HG02884 (cell line): ENCODE data around the gene SPAG4.

Experiments used
- ATAC-seq: cut with Tn5 transposase; IDR thresholded peaks from one replicate; pipeline ENCODE4 v1.9.1; 2021; ENCODE audit warnings: mild to moderate bottlenecking, moderate library complexity; ENCODE audit not compliant: unreplicated experiment

SPAG4 gene

GRCh38 chr20:35652641-35653429 lies 37.2 kb downstream of the SPAG4 start:
- ATAC-seq, result no peak

GRCh38 chr20:35653430-35653734 lies 37.8 kb downstream of the SPAG4 start:
- no peak for ATAC-seq

GRCh38 chr20:35653893-35654292 lies 38.3 kb downstream of the SPAG4 start:
- ATAC-seq, result no peak

- ATAC-seq, result no peak
Observed at GRCh38 chr20:35654415-35654814, 38.8 kb downstream of the SPAG4 start.

- ATAC-seq, result no peak
Observed at GRCh38 chr20:35657271-35657670, 41.6 kb downstream of the SPAG4 start.

- no peak for ATAC-seq
Observed at GRCh38 chr20:35660122-35660937, 44.7 kb downstream of the SPAG4 start.

GRCh38 chr20:35661053-35661452 lies 45.4 kb downstream of the SPAG4 start:
- no peak for ATAC-seq

GRCh38 chr20:35661908-35662307 lies 46.3 kb downstream of the SPAG4 start:
- ATAC-seq, result no peak

- no peak for ATAC-seq
Observed at GRCh38 chr20:35662551-35662950, 46.9 kb downstream of the SPAG4 start.

- ATAC-seq, result peak; percentile 26
Observed at GRCh38 chr20:35663516-35664465, 48.2 kb downstream of the SPAG4 start.

- peak; percentile 65 for ATAC-seq
Observed at GRCh38 chr20:35664466-35665206, 49.0 kb downstream of the SPAG4 start, which contains the start of the genes CPNE1 and RBM12. Gene CPNE1 (minus strand): TSS chr20:35664900. CDS start chr20:35632923, 31,977 bp downstream. Gene RBM12 (minus strand): TSS chr20:35664900. CDS start chr20:35655322, 9,578 bp downstream.

- ATAC-seq, result no peak
Observed at GRCh38 chr20:35665949-35666288, 50.3 kb downstream of the SPAG4 start.

GRCh38 chr20:35669221-35669620 lies 53.6 kb downstream of the SPAG4 start:
- no peak for ATAC-seq

GRCh38 chr20:35669681-35670080 lies 54.1 kb downstream of the SPAG4 start:
- no peak for ATAC-seq
